HUES48 (cell line): ENCODE results near the gene XAGE5.
"Not testable (repeated sequence)": the region's sequence is repeated elsewhere in the genome, so short reads cannot be mapped to it uniquely, and the experiment has no call there.

Experiments used
- H3K27ac ChIP-seq: one replicate; pipeline ENCODE4 v1.7.0; 2013; ENCODE audit warnings: low read depth, low read length, inconsistent platforms
- H3K27me3 ChIP-seq: 2 replicates; pipeline ENCODE4 v1.6.1; 2013; ENCODE audit warnings: mild to moderate bottlenecking, low read length; ENCODE audit not compliant: control insufficient read depth, insufficient read depth
- H3K36me3 ChIP-seq: 2 replicates; pipeline ENCODE4 v1.6.1; 2013; ENCODE audit warnings: low read length; ENCODE audit not compliant: control insufficient read depth, insufficient read depth
- H3K4me1 ChIP-seq: 2 replicates; pipeline ENCODE4 v1.6.1; 2013; ENCODE audit warnings: mild to moderate bottlenecking, low read length; ENCODE audit not compliant: control insufficient read depth, insufficient read depth
- H3K4me3 ChIP-seq: 2 replicates; pipeline ENCODE4 v1.5.1; 2013; ENCODE audit warnings: mild to moderate bottlenecking, low read depth, low read length
- H3K9ac ChIP-seq: 2 replicates; pipeline ENCODE4 v1.6.1; 2013; ENCODE audit warnings: mild to moderate bottlenecking, low read depth, low read length, moderate library complexity
- H3K9me3 ChIP-seq: 2 replicates; pipeline ENCODE4 v1.6.1; 2013; ENCODE audit warnings: low read length; ENCODE audit not compliant: control insufficient read depth, insufficient read depth

The XAGE5 gene, protein sequence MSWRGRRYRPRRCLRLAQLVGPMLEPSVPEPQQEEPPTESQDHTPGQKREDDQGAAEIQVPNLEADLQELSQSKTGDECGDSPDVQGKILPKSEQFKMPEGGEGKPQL

GRCh38 chrX:52811065-52811625 lies at the start of gene XAGE5:
TSS of gene XAGE5 (plus strand) at chrX:52811287. CDS start at chrX:52812567, 1,280 bp downstream.
- Histone ChIP-seq H3K4me1 (no peaks in the 10 kb centered on the region), H3K27ac (no peak within 1 kb of the TSS), H3K27me3 (no peaks in the 10 kb centered on the region)

GRCh38 chrX:52765983-52766382 lies 45.1 kb upstream of the XAGE5 start:
- not testable (repeated sequence) for H3K4me1 ChIP-seq, H3K9ac ChIP-seq, H3K9me3 ChIP-seq, H3K4me3 ChIP-seq, H3K27me3 ChIP-seq, H3K36me3 ChIP-seq, H3K27ac ChIP-seq

More at GRCh38 chrX:52811065-52811625, at the start of gene XAGE5:
- H3K9ac ChIP-seq: no peak within 1 kb of the TSS
- no peaks in the 10 kb centered on the region for H3K36me3 ChIP-seq
- no peak within 1 kb of the TSS for H3K4me3 ChIP-seq
- H3K9me3 ChIP-seq: peaks cover 32% of the 10 kb centered on the region

- not testable (repeated sequence) for H3K4me1 ChIP-seq, H3K9ac ChIP-seq, H3K9me3 ChIP-seq, H3K27ac ChIP-seq, H3K27me3 ChIP-seq, H3K36me3 ChIP-seq, H3K4me3 ChIP-seq
Measured at GRCh38 chrX:52773504-52773903, 37.6 kb upstream of the XAGE5 start.

GRCh38 chrX:52797327-52797726 lies 13.8 kb upstream of the XAGE5 start, which contains the start of gene SPANXN5:
TSS of gene SPANXN5 (minus strand) at chrX:52797427. CDS start at chrX:52797348, 79 bp downstream.
- not testable (repeated sequence) for H3K4me3 ChIP-seq, H3K4me1 ChIP-seq, H3K27me3 ChIP-seq, H3K27ac ChIP-seq, H3K9ac ChIP-seq, H3K36me3 ChIP-seq
- H3K9me3 ChIP-seq: peaks cover 13% of the 10 kb centered on the region; the same call in 1 of the 2 replicates

DNA sequence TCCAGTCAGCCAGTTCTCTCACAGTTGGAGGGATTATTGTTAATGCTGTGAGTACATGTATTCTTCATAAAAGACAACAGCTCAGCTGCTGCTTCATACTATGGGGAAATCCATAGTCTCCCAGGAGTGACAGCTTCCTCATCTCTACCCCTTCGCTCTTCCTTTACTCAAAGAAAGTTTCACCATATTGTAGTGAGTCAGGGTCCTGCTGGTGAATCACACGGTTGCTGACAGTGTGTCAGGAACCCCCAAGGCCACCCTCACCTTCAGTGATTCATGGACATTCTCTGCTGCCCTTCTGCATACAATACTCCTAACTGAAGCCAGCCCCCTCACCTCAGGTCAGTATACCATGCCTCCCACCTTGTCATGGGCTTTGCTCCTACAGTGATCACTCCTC lies 6.2 kb upstream of the XAGE5 start:
- H3K36me3 ChIP-seq, H3K4me3 ChIP-seq: not testable (repeated sequence)

DNA sequence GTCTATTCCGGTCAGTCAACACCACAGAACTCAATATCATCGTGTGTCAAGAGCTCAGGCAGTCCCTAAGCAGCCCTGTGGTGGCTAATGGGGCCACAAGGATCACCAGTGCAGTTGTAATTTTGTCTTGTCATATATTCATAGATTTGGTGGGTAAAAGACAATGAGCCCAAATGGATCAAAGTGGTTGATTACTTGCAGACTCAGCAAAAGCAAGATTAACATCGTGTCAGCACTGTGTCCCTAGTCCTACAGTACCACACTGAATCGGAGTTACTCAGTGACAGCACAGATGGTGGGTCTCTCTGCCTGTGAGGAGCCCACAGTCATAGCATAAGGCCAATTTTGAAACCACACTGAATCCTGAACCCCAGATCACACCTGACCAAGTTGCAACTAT lies 8.7 kb downstream of the XAGE5 start:
- Histone ChIP-seq H3K27ac (no peak overlapping the region), H3K4me3 (no peak overlapping the region), H3K9me3 (peaks cover 44% of the 10 kb centered on the region), H3K9ac (no peak overlapping the region), H3K4me1 (no peaks in the 10 kb centered on the region), H3K27me3 (no peaks in the 10 kb centered on the region), H3K36me3 (no peaks in the 10 kb centered on the region)

More for the DNA sequence above, 6.2 kb upstream of the XAGE5 start:
- H3K27me3 ChIP-seq, H3K27ac ChIP-seq, H3K4me1 ChIP-seq, H3K9ac ChIP-seq: not testable (repeated sequence)
- H3K9me3 ChIP-seq: peaks cover 14% of the 10 kb centered on the region

- Histone ChIP-seq H3K36me3 (no peaks in the 10 kb centered on the region), H3K27me3 (no peaks in the 10 kb centered on the region), H3K9ac (no peak overlapping the region), H3K9me3 (peaks cover 51% of the 10 kb centered on the region), H3K4me1 (no peaks in the 10 kb centered on the region), H3K4me3 (no peak overlapping the region), H3K27ac (no peak overlapping the region)
Measured at GRCh38 chrX:52821079-52821760, 10.1 kb downstream of the XAGE5 start.

- Histone ChIP-seq H3K27me3 (no peaks in the 10 kb centered on the region), H3K27ac (no peak overlapping the region), H3K9ac (no peak overlapping the region), H3K4me1 (no peaks in the 10 kb centered on the region), H3K36me3 (no peaks in the 10 kb centered on the region), H3K4me3 (no peak overlapping the region), H3K9me3 (peaks cover 43% of the 10 kb centered on the region)
Measured at GRCh38 chrX:52824608-52825007, 13.5 kb downstream of the XAGE5 start.

DNA sequence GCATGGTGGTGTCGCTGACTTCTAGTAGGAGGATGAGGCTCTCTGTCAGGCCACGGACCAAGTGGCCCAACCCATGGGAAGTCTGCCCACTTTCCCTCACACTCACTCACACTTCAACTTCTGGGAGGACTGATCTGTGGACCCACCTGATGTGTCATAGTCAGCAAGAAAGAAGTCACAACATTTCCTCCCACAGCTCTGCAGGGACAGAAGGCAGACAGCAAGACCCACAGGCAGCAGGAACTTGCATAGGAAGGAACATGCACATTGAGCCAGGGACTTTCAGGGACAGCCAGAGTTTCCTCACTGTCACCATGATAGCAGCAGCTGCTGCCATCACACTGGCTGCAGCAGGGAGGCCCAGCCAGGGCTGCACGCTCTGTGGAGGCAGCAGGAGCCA lies 19.5 kb downstream of the XAGE5 start:
- no peaks in the 10 kb centered on the region for H3K27me3 ChIP-seq
- no peaks in the 10 kb centered on the region for H3K36me3 ChIP-seq

DNA sequence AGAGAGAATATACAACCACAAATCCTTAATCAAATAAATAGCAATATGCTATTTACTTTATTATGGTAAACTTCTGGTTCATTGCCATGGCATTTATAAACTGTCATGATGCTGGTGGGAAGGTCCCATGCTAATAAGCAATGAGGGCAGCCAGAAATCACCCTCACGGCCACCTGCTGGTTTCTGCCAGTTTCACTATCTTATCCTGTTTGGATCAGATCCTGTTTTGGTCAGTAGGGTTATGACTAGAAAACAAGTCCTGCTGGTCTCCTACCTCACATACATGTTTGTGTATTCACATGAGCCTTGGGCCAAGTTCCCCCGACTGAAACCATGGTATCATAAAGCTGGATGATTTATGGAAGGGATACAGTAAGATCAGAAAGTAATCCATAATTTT lies 28.1 kb downstream of the XAGE5 start:
- Histone ChIP-seq H3K4me1 (no peaks in the 10 kb centered on the region), H3K9me3 (peaks cover 20% of the 10 kb centered on the region), H3K36me3 (no peaks in the 10 kb centered on the region), H3K27ac (no peak overlapping the region), H3K27me3 (no peaks in the 10 kb centered on the region), H3K4me3 (no peak overlapping the region), H3K9ac (no peak overlapping the region)

More for the DNA sequence above, 19.5 kb downstream of the XAGE5 start:
- Histone ChIP-seq H3K9ac (no peak overlapping the region), H3K9me3 (peaks cover 47% of the 10 kb centered on the region), H3K4me1 (no peaks in the 10 kb centered on the region), H3K27ac (no peak overlapping the region), H3K4me3 (no peak overlapping the region)

GRCh38 chrX:52843619-52844018 lies 32.5 kb downstream of the XAGE5 start:
- H3K9me3 ChIP-seq, H3K27ac ChIP-seq, H3K27me3 ChIP-seq, H3K4me1 ChIP-seq, H3K36me3 ChIP-seq, H3K4me3 ChIP-seq, H3K9ac ChIP-seq: not testable (repeated sequence)
